ENCODE results near the gene TMEM165.

GRCh38 chr4:55437823-55438222 is 42.1 kb downstream of the TMEM165 start:
- TF ChIP-seq CTCF (IDR thresholded peaks at IDR 0.05 in 8 of 11, conservative IDR thresholded peaks at IDR 0.05 in 3 of 11), result no peak
- TF ChIP-seq POLR2AphosphoS5 (IDR thresholded peaks at IDR 0.05), result no peak
- no peak for TF ChIP-seq POLR2A (IDR thresholded peaks at IDR 0.05)

Data from spleen (tissue), 7 donors.